Measurements from ENCODE around the gene MSI2. TPM values are rescaled to one million over a fixed set of nuclear protein-coding genes. Genes with fewer than 3 reads are reported as not detected.
A peak's percentile ranks its signal among the peaks of the same experiment; 100 is the strongest.

The MSI2 gene
- total RNA-seq, 3 donors from 2014 or later, result 13.4 to 89.1 (median 71.1) TPM

GRCh38 chr17:57453841-57454425 is 197.6 kb downstream of the MSI2 start:
- intact Hi-C loops (cut with DNase I; ENCODE audit: low total_unique reads), result no loop called here
- Histone ChIP-seq H3K4me1 (no peaks in the 10 kb centered on the region), H3K27ac (peak overlapping the region in 1 of 2 donors; percentile 11), H3K9me3 (no peaks in the 10 kb centered on the region), H3K27me3 (no peaks in the 10 kb centered on the region), H3K4me3 (no peak overlapping the region), H3K36me3 (no peaks in the 10 kb centered on the region)
- no peak for DNase-seq (ENCODE audit: low spot score in 2 of 2)
- no peak for TF ChIP-seq POLR2AphosphoS5 (IDR thresholded peaks at IDR 0.05)
- TF ChIP-seq POLR2A (IDR thresholded peaks at IDR 0.05), result no peak
- TF ChIP-seq CTCF (IDR thresholded peaks at IDR 0.05), result no peak

DNA sequence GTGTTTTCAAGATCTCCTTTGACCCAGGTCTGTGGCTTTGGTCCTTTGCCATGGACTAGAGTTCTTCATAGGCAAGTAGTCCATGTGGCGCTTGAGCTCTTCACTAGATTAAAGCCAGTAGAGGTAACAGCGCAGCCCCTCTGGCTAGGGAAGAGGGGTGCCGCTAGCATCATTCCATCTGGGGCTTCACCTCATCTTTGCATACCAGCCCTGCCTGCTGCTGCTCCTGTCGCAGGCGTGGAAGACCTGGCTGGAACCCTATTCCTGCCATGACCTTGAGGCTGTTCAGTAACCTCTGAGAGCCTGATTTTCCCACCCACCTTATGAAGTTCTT is 198.4 kb downstream of the MSI2 start:
- Histone ChIP-seq H3K36me3 (no peaks in the 10 kb centered on the region), H3K4me1 (no peaks in the 10 kb centered on the region), H3K27me3 (no peaks in the 10 kb centered on the region), H3K9me3 (no peaks in the 10 kb centered on the region), H3K27ac (no peak overlapping the region), H3K4me3 (no peak overlapping the region)
- no peak for DNase-seq (ENCODE audit: low spot score in 2 of 2)
- intact Hi-C loops (cut with DNase I; ENCODE audit: low total_unique reads), result no loop called here
- no peak for TF ChIP-seq CTCF (IDR thresholded peaks at IDR 0.05)
- TF ChIP-seq POLR2AphosphoS5 (IDR thresholded peaks at IDR 0.05), result no peak
- no peak for TF ChIP-seq POLR2A (IDR thresholded peaks at IDR 0.05)

DNA sequence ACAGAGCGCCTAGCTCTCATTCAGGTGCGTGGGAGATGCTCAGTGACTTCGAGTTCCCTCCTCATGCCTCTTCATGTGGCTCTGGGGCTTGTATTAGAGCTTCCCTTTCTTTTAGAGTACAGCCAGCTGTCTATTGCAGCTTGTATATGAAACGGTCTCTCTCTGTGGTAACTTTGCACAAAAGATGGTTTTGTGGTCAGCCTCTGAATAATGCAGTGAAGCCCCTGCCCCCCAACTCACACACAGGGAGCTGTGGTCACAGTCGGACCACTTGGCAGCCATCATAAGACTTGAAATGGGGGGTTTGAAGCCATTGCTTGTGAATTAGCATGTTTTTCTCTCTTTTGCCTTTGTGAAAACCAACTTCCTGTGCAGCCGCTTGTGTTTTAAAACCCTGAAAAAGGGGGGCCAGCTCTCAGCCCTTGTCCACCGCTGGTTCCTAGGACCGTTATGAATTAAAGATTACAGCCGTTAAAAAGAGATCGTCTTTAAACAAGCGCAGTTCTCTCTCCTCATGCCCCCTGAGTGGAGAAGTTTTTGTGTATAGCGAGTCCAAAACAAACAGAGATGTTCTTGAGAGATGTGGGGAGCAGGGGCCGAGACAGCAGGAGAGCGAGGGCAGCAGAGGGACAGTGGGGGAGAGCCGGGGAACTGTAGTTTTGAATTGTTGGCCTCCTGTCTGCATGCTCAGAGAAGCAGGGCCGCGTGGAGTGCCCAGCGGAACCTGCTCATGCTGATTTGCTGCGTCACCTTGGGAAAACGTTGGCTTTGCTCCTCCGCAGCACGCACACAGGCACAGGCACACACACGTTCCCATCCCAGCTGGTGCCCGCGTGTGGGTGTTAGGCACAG is 199.0 kb downstream of the MSI2 start:
- Histone ChIP-seq H3K27ac (no peak overlapping the region), H3K4me1 (no peaks in the 10 kb centered on the region), H3K36me3 (no peaks in the 10 kb centered on the region), H3K4me3 (no peak overlapping the region), H3K27me3 (no peaks in the 10 kb centered on the region), H3K9me3 (no peaks in the 10 kb centered on the region)
- DNase-seq (ENCODE audit: low spot score in 2 of 2), result no peak
- intact Hi-C loops (cut with DNase I; ENCODE audit: low total_unique reads), result no loop called here
- TF ChIP-seq CTCF (IDR thresholded peaks at IDR 0.05) (no peak), POLR2AphosphoS5 (IDR thresholded peaks at IDR 0.05) (no peak), POLR2A (IDR thresholded peaks at IDR 0.05) (no peak)

DNA sequence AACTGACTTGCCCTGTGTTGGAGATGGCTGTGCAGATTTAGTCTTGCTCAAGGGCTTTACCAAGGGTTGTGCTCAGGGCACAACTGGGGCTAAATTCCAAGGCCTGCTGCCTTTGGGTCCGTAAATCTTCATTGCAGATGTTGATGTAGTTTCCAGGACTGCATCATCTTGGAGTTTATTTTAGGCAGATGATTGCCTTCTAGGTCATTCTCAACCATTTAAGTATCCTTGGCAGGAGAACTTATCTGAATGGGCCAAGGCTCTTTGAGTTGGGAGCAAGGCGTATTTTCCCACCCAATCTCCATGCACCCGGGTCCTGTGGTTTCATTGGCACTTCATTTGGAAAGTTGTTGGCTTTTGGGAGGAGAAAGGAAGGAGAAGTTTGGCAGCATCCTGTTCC is 200.3 kb downstream of the MSI2 start:
- TF ChIP-seq POLR2A (IDR thresholded peaks at IDR 0.05) (no peak), POLR2AphosphoS5 (IDR thresholded peaks at IDR 0.05) (no peak), CTCF (IDR thresholded peaks at IDR 0.05) (no peak)
- Histone ChIP-seq H3K27ac (no peak overlapping the region), H3K36me3 (no peaks in the 10 kb centered on the region), H3K4me1 (no peaks in the 10 kb centered on the region), H3K9me3 (no peaks in the 10 kb centered on the region), H3K4me3 (no peak overlapping the region), H3K27me3 (no peaks in the 10 kb centered on the region)
- DNase-seq (ENCODE audit: low spot score in 2 of 2), result no peak
- intact Hi-C loops (cut with DNase I; ENCODE audit: low total_unique reads), result no loop called here

- intact Hi-C loops (cut with DNase I; ENCODE audit: low total_unique reads), result no loop called here
- no peaks in the 10 kb centered on the region for H3K27me3 ChIP-seq
- no peaks in the 10 kb centered on the region for H3K4me1 ChIP-seq
These were observed 200.9 kb downstream of the MSI2 start for GRCh38 chr17:57457188-57457587.

More at GRCh38 chr17:57457188-57457587, 200.9 kb downstream of the MSI2 start:
- DNase-seq (ENCODE audit: low spot score in 2 of 2), result no peak
- Histone ChIP-seq H3K27ac (no peak overlapping the region), H3K4me3 (no peak overlapping the region), H3K9me3 (no peaks in the 10 kb centered on the region), H3K36me3 (no peaks in the 10 kb centered on the region)
- TF ChIP-seq POLR2AphosphoS5 (IDR thresholded peaks at IDR 0.05) (no peak), POLR2A (IDR thresholded peaks at IDR 0.05) (no peak), CTCF (IDR thresholded peaks at IDR 0.05) (no peak)
